Activated naive CD4-positive, alpha-beta T cell treated with anti-CD3 and anti-CD28 coated beads for 36 hours (primary cell): ENCODE measurements around the gene SLC26A4. TPM values are rescaled to one million over a fixed set of nuclear protein-coding genes. Genes with fewer than 3 reads are reported as not detected.
"Not testable (repeated sequence)": the region's sequence is repeated elsewhere in the genome, so short reads cannot be mapped to it uniquely, and the experiment has no call there.

Experiments
- CTCF ChIA-PET: fragments of 350-600 bp; sonication (Branson Sonifier 250); formaldehyde crosslinking; loops from one replicate; lab custom pipeline; 2021; ENCODE audit warnings: antibody characterized with exemption; lab: Charles Lee
- DNase-seq: peaks from one replicate; pipeline ENCODE4 v3.0.0-alpha.2; 2020
- H3K27ac Mint-ChIP-seq: one replicate; pipeline ENCODE4 v1.8.0; 2021; ENCODE audit warnings: mild to moderate bottlenecking, mixed read lengths
- H3K27me3 Mint-ChIP-seq: one replicate; pipeline ENCODE4 v1.8.0; 2021; ENCODE audit warnings: low read depth, mixed read lengths
- H3K36me3 Mint-ChIP-seq: one replicate; pipeline ENCODE4 v1.8.0; 2021; ENCODE audit warnings: low read depth, mixed read lengths
- H3K4me1 Mint-ChIP-seq: one replicate; pipeline ENCODE4 v1.8.0; 2021; ENCODE audit warnings: low read depth, mixed read lengths
- H3K4me3 Mint-ChIP-seq: one replicate; pipeline ENCODE4 v1.8.0; 2021; ENCODE audit warnings: mild to moderate bottlenecking, moderate library complexity, mixed read lengths
- H3K9me3 Mint-ChIP-seq: one replicate; pipeline ENCODE4 v1.8.0; 2021; ENCODE audit warnings: mixed read lengths
- intact Hi-C: fragments of 100-400 bp; cut with micrococcal nuclease; formaldehyde crosslinking; loops from one replicate; pipeline ENCODE4 v1.15.1; 2023
- total RNA-seq, 2 experiments: library from RNA; stranded (reverse); gene quantifications; one replicate each; pipeline ENCODE4 v1.2.3, GENCODE V29; 2021

Gene SLC26A4
- total RNA-seq, 2 experiments from 2014 or later = 0.74 to 1.3 TPM

- Mint-ChIP-seq H3K27ac (no peak overlapping the region), H3K36me3 (no peaks in the 10 kb centered on the region), H3K4me3 (no peak overlapping the region), H3K9me3 (no peaks in the 10 kb centered on the region), H3K27me3 (peaks cover 4% of the 10 kb centered on the region), H3K4me1 (peaks cover 5% of the 10 kb centered on the region)
- CTCF ChIA-PET = interaction anchor here (0.7 kb wide), 1 partner anchor 332 kb away, joined by 3 read pairs; no protein-coding TSS in a partner anchor
- DNase-seq = no peak
- intact Hi-C loops = no loop called here
Measured at GRCh38 chr7:107632492-107632865, 28.1 kb upstream of the SLC26A4 start.

GRCh38 chr7:107638594-107638993, 22.0 kb upstream of the SLC26A4 start:
- H3K27ac Mint-ChIP-seq = no peak overlapping the region
- CTCF ChIA-PET = no interaction called here

GRCh38 chr7:107639070-107639469, 21.6 kb upstream of the SLC26A4 start:
- H3K27ac Mint-ChIP-seq, intact Hi-C loops: not testable (repeated sequence)

More at GRCh38 chr7:107638594-107638993, 22.0 kb upstream of the SLC26A4 start:
- DNase-seq = no peak
- intact Hi-C loops = no loop called here
- Mint-ChIP-seq H3K9me3 (no peaks in the 10 kb centered on the region), H3K4me1 (peaks cover 11% of the 10 kb centered on the region), H3K4me3 (no peak overlapping the region), H3K27me3 (peaks cover 17% of the 10 kb centered on the region), H3K36me3 (no peaks in the 10 kb centered on the region)

GRCh38 chr7:107641676-107642075, 19.0 kb upstream of the SLC26A4 start:
- Mint-ChIP-seq H3K4me3 (no peak overlapping the region), H3K27ac (no peak overlapping the region), H3K9me3 (no peaks in the 10 kb centered on the region), H3K36me3 (no peaks in the 10 kb centered on the region), H3K4me1 (peaks cover 16% of the 10 kb centered on the region), H3K27me3 (peaks cover 19% of the 10 kb centered on the region)
- no peak for DNase-seq
- CTCF ChIA-PET = no interaction called here
- intact Hi-C loops = no loop called here

More at GRCh38 chr7:107639070-107639469, 21.6 kb upstream of the SLC26A4 start:
- Mint-ChIP-seq H3K4me1 (peaks cover 12% of the 10 kb centered on the region), H3K27me3 (peaks cover 17% of the 10 kb centered on the region)
- H3K36me3 Mint-ChIP-seq, H3K4me3 Mint-ChIP-seq, CTCF ChIA-PET, H3K9me3 Mint-ChIP-seq, DNase-seq: not testable (repeated sequence)

- Mint-ChIP-seq H3K27ac (no peak overlapping the region), H3K36me3 (no peaks in the 10 kb centered on the region), H3K4me1 (peaks cover 16% of the 10 kb centered on the region), H3K27me3 (peaks cover 19% of the 10 kb centered on the region), H3K4me3 (no peak overlapping the region), H3K9me3 (no peaks in the 10 kb centered on the region)
- no peak for DNase-seq
- CTCF ChIA-PET = no interaction called here
- intact Hi-C loops = no loop called here
Measured at GRCh38 chr7:107642501-107642900, 18.1 kb upstream of the SLC26A4 start.

- no peak for DNase-seq
- CTCF ChIA-PET = no interaction called here
- Mint-ChIP-seq H3K4me1 (peaks cover 11% of the 10 kb centered on the region), H3K27me3 (peaks cover 15% of the 10 kb centered on the region), H3K9me3 (no peaks in the 10 kb centered on the region), H3K27ac (no peak overlapping the region), H3K4me3 (no peak overlapping the region), H3K36me3 (no peaks in the 10 kb centered on the region)
- intact Hi-C loops = no loop called here
Measured at GRCh38 chr7:107643407-107643806, 17.2 kb upstream of the SLC26A4 start.

- Mint-ChIP-seq H3K4me3 (no peak overlapping the region), H3K36me3 (no peaks in the 10 kb centered on the region), H3K9me3 (no peaks in the 10 kb centered on the region), H3K4me1 (peaks cover 7% of the 10 kb centered on the region), H3K27ac (no peak overlapping the region), H3K27me3 (peaks cover 14% of the 10 kb centered on the region)
- DNase-seq = no peak
- CTCF ChIA-PET = no interaction called here
- intact Hi-C loops = no loop called here
Measured at GRCh38 chr7:107643938-107644308, 16.7 kb upstream of the SLC26A4 start.

- Mint-ChIP-seq H3K27me3 (peaks cover 14% of the 10 kb centered on the region), H3K4me3 (no peak overlapping the region), H3K4me1 (peaks cover 7% of the 10 kb centered on the region), H3K9me3 (no peaks in the 10 kb centered on the region), H3K27ac (no peak overlapping the region), H3K36me3 (no peaks in the 10 kb centered on the region)
- DNase-seq = no peak
- CTCF ChIA-PET = interaction anchor here (1.7 kb wide), 1 partner anchor 80 kb away, joined by 3 read pairs; the partner anchor contains the start of genes COG5 and DUS4L
- intact Hi-C loops = no loop called here
Measured at GRCh38 chr7:107644309-107644974, 16.2 kb upstream of the SLC26A4 start.

GRCh38 chr7:107652642-107653041, 8.0 kb upstream of the SLC26A4 start:
- H3K36me3 Mint-ChIP-seq = peaks cover 3% of the 10 kb centered on the region
- H3K4me1 Mint-ChIP-seq = peaks cover 6% of the 10 kb centered on the region
- intact Hi-C loops = loop anchor here (10.0 kb wide), 1 partner anchor 1228 kb away; no protein-coding TSS in a partner anchor
- CTCF ChIA-PET = no interaction called here
- H3K27ac Mint-ChIP-seq = no peak overlapping the region
- H3K9me3 Mint-ChIP-seq = no peaks in the 10 kb centered on the region
- no peak for DNase-seq
- no peak overlapping the region for H3K4me3 Mint-ChIP-seq
- H3K27me3 Mint-ChIP-seq = peaks cover 27% of the 10 kb centered on the region

GRCh38 chr7:107658467-107658866, 2.2 kb upstream of the SLC26A4 start:
- H3K27ac Mint-ChIP-seq = no peak overlapping the region
- peaks cover 38% of the 10 kb centered on the region for H3K27me3 Mint-ChIP-seq
- H3K36me3 Mint-ChIP-seq = no peaks in the 10 kb centered on the region
- no peak overlapping the region for H3K4me3 Mint-ChIP-seq
- intact Hi-C loops = loop anchor here (2.0 to 10.0 kb wide), 4 partner anchors 216 to 1234 kb away; partner anchors contain the start of gene PIK3CG
- CTCF ChIA-PET = no interaction called here
- no peak for DNase-seq
- H3K4me1 Mint-ChIP-seq = peaks cover 32% of the 10 kb centered on the region
- no peaks in the 10 kb centered on the region for H3K9me3 Mint-ChIP-seq

GRCh38 chr7:107659666-107660065, 962 bp upstream of the SLC26A4 start:
- CTCF ChIA-PET = interaction anchor here (0.5 to 0.8 kb wide), 2 partner anchors 24 to 93 kb away, joined by 3 read pairs; no protein-coding TSS in a partner anchor
- Mint-ChIP-seq H3K36me3 (no peaks in the 10 kb centered on the region), H3K4me3 (peak overlapping the region; percentile 86), H3K9me3 (no peaks in the 10 kb centered on the region), H3K27me3 (peaks cover 38% of the 10 kb centered on the region), H3K4me1 (peaks cover 32% of the 10 kb centered on the region), H3K27ac (peak overlapping the region; percentile 82)
- DNase-seq = peak; percentile 82
- intact Hi-C loops = loop anchor here (1.0 to 10.0 kb wide), 12 partner anchors 37 to 1374 kb away; partner anchors contain the start of genes BCAP29, COG5, DLD and DUS4L

- H3K4me1 Mint-ChIP-seq = peaks cover 26% of the 10 kb centered on the region
Measured at GRCh38 chr7:107661081-107661864, 645 bp downstream of the SLC26A4 start.

More at GRCh38 chr7:107661081-107661864, 645 bp downstream of the SLC26A4 start:
- H3K36me3 Mint-ChIP-seq = no peaks in the 10 kb centered on the region
- H3K9me3 Mint-ChIP-seq = no peaks in the 10 kb centered on the region
- peaks cover 31% of the 10 kb centered on the region for H3K27me3 Mint-ChIP-seq
- intact Hi-C loops = loop anchor here (1.0 kb wide), 1 partner anchor 198 kb away; no protein-coding TSS in a partner anchor
- H3K27ac Mint-ChIP-seq = no peak overlapping the region
- H3K4me3 Mint-ChIP-seq = peak overlapping the region; percentile 86
- CTCF ChIA-PET = interaction anchor here (0.8 to 1.5 kb wide), 8 partner anchors 15 to 514 kb away, joined by 3 to 6 read pairs (median 3); partner anchors contain the start of gene BCAP29
- DNase-seq = peak; percentile 69
